ENCODE measurements around the gene FHOD1.

The FHOD1 gene

GRCh38 chr16:67180166-67180565, 67.1 kb downstream of the FHOD1 start:
- no peak for TF ChIP-seq CTCF (conservative IDR thresholded peaks at IDR 0.05; ENCODE audit: low read depth)
- ChIA-PET CTCF (interaction anchor here (1.3 kb wide), 1 partner anchor 16 kb away, joined by 4 read pairs; no protein-coding TSS in a partner anchor), POLR2A (ENCODE audit: low non-redundant PET) (no interaction called here)
- DNase-seq (ENCODE audit: low spot score) = no peak
- H3K27ac ChIP-seq = peak overlapping the region; percentile 98

- H3K27ac ChIP-seq = peak overlapping the region; percentile 98
- POLR2A ChIA-PET (ENCODE audit: low non-redundant PET) = no interaction called here
- no peak for DNase-seq (ENCODE audit: low spot score)
- peak; percentile 21; the same call in 1 of the 2 replicates for TF ChIP-seq CTCF (conservative IDR thresholded peaks at IDR 0.05; ENCODE audit: low read depth)
- CTCF ChIA-PET = interaction anchor here (0.8 to 1.3 kb wide), 2 partner anchors 16 to 18 kb away, joined by 3 to 4 read pairs; no protein-coding TSS in a partner anchor
These were observed 67.7 kb downstream of the FHOD1 start for GRCh38 chr16:67179421-67180080.
